T-helper 2 cell treated with Interferon-gamma antibody and Interleukin-4, amounts not matched to agents 100 ng/mL and 5 ng/mL, for 36 hours (primary cell): ENCODE data around the gene LMNTD2. TPM values are rescaled to one million over a fixed set of nuclear protein-coding genes. Genes with fewer than 3 reads are reported as not detected.

ENCODE experiments used
- intact Hi-C: fragments of 100-400 bp; cut with micrococcal nuclease; formaldehyde crosslinking; loops from one replicate; pipeline ENCODE4 v1.15.1; 2023
- total RNA-seq: library from RNA; stranded (reverse); gene quantifications from 2 replicates; pipeline ENCODE4 v1.2.3, GENCODE V29; 2022

Gene LMNTD2, protein sequence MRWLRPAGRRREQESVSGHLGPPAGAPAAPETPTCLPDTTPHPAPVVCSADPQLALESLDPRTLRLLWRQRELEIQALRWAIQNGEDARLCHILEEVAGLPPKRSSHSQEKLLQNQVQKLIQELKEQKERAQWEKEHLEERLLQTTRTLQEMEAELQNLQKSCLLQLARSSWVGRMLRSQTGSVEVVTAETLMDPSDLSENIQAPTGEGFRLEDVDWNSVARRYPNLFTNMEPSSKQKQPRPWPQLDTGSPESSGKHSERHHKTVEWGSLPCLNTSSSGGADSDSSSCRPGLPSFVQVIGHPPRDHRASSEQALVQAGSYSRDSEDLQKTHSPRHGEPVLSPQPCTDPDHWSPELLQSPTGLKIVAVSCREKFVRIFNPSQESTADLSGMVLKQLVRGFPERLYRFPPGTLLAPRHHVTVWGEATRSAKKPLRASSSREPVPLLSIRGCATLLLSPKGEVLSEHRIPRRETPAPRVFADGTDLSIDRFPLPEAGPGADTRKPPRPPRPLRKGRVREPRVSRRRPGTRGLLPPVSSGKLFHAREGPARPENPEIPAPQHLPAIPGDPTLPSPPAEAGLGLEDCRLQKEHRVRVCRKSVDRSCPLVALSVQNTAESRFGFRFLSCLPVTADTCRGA
- 1.6 and 2.4 TPM in 2 replicates for total RNA-seq

DNA sequence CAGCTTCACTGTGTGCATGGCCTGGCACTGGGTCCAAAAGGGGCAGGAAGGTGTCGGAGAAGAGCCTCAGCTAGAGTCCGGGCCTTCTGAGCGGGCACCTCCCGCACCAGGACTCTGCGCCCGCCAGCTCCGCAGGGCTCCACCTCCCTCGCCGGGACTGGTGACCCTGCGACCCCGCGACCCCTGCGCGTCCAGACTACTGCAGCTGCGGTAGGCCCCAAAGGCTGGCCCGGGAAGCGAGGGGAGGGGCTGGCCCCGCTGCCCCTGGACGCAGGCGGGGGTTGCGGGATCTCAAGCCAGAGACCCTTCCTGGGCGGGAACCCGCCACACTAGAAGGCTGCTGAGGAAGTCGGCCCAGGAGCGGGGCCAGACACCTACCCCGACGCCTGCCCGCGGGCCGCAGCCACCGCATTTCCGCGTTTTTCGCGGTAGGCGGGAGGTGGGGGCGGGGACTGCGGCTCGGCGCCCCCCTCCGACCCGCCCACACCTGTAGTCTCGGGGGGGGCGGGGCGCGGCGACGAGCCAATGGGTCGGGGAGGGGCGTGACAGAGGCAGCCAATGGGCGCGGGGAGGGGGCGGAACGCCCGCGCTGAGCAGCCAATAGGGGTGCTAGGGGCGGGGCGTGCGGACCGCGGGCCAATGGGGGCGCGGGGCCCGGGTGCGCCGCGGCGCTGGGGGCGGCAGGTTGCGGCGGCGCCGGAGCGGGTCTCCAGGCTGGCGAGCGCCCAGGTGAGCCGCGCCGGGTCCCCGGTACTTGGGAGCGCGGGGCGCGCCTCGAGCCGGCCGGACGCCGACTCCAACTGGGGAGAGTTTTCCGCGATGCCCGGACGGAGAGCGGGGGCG, at the start of gene LMNTD2, which contains the start of gene RASSF7:
LMNTD2 (minus strand) TSS at position 434 of the 843 bp plus-strand sequence; CDS start at position 412, 22 bp downstream.
RASSF7 (plus strand) TSS at position 666 of the 843 bp plus-strand sequence. CDS start 799 bp downstream, outside the sequence.
- intact Hi-C loops = loop anchor here (1.0 to 2.0 kb wide), 6 partner anchors 8 to 166 kb away; partner anchors contain the start of genes DEAF1 and TMEM80

DNA sequence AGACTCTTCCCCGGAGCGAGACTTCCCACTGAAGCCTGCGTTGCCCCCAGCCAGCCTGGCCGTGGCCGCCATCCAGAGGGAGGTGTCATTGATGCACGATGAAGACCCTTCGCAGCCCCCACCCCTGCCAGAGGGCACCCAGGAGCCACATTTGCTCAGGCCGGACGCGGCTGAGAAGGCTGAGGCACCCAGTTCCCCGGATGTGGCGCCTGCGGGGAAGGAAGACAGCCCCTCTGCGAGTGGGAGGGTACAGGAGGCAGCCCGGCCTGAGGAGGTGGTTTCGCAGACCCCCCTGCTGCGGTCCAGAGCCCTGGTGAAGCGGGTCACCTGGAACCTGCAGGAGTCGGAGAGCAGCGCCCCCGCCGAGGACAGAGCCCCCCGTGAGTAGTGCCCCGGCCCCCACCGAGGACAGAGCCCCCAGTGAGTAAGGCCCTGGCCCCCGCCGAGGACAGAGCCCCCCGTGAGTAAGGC, 48.8 kb upstream of the LMNTD2 start:
- intact Hi-C loops = no loop called here

DNA sequence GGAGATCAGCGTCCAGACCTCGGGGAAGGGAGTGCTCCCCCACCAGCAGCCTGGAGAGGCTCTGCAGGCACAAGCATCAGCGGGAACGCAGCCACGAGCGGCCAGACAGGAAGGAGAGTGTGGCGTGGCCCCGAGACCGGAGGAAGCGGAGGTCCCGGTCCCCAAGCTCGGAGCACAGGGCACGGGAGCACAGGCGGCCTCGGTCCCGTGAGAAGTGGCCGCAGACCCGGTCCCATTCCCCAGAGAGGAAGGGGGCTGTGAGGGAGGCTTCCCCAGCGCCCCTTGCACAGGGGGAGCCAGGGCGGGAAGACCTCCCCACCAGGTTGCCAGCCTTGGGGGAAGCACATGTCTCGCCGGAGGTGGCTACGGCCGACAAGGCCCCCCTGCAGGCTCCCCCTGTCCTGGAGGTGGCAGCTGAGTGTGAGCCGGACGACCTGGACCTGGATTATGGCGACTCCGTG, 48.3 kb upstream of the LMNTD2 start:
- intact Hi-C loops = no loop called here

DNA sequence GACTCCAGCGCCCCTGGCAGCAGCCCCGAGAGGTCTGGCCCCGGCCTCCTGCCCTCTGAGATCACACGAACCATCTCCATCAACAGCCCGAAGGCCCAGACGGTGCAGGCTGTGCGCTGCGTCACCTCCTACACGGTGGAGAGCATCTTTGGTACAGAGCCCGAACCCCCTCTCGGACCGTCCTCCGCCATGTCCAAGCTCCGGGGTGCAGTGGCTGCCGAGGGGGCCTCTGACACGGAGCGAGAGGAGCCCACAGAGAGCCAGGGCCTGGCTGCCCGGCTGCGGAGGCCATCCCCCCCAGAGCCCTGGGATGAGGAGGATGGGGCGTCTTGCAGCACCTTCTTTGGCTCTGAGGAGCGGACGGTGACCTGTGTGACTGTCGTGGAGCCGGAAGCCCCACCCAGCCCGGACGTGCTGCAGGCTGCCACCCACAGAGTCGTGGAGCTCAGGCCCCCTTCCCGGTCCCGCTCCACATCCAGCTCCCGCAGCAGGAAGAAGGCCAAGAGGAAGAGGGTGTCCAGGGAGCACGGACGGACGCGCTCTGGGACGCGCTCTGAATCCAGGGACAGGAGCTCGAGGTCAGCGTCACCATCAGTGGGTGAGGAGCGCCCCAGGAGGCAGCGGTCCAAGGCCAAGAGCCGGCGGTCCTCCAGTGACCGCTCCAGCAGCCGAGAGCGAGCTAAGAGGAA, 47.6 kb upstream of the LMNTD2 start:
- intact Hi-C loops = no loop called here

DNA sequence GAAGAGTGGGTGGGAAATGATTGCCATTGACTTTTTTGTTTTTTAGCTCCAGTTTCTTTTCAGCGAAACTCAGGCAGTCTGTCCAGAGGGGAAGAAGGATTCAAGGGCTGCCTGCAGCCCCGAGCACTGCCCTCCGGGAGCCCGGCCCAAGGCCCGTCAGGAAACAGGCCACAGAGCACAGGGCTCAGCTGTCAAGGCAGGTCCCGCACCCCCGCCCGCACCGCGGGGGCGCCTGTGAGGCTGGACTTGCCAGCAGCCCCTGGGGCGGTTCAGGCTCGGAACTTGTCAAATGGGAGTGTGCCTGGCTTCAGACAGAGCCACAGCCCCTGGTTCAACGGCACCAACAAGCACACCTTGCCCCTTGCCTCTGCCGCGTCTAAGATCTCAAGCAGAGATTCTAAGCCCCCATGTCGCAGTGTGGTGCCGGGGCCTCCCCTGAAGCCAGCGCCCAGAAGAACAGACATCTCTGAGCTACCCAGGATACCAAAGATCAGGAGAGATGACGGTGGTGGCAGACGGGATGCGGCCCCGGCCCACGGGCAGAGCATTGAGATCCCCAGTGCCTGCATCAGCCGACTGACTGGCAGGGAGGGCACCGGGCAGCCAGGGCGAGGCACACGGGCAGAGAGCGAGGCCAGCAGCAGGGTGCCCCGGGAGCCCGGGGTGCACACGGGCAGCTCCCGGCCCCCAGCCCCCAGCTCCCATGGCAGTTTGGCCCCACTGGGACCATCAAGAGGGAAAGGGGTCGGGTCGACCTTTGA, 46.7 kb upstream of the LMNTD2 start:
- intact Hi-C loops = no loop called here

DNA sequence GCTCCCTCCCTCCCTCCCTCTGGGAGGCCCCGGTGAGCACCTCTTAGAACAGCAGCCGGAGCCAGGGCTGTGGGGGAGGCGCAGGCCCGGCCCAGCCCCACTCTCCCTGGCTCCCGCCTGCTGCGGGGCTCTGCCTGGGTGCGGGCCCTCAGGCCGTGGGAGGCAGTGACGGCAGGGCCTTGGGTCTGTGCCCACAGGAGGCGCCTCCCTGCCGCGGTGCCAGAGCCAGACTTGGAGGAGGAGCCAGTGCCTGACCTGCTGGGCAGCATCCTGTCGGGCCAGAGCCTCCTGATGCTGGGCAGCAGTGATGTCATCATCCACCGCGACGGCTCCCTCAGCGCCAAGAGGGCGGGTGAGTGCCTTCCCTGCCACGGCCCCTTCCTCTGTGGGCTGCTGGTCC, 45.7 kb upstream of the LMNTD2 start:
- intact Hi-C loops = no loop called here

DNA sequence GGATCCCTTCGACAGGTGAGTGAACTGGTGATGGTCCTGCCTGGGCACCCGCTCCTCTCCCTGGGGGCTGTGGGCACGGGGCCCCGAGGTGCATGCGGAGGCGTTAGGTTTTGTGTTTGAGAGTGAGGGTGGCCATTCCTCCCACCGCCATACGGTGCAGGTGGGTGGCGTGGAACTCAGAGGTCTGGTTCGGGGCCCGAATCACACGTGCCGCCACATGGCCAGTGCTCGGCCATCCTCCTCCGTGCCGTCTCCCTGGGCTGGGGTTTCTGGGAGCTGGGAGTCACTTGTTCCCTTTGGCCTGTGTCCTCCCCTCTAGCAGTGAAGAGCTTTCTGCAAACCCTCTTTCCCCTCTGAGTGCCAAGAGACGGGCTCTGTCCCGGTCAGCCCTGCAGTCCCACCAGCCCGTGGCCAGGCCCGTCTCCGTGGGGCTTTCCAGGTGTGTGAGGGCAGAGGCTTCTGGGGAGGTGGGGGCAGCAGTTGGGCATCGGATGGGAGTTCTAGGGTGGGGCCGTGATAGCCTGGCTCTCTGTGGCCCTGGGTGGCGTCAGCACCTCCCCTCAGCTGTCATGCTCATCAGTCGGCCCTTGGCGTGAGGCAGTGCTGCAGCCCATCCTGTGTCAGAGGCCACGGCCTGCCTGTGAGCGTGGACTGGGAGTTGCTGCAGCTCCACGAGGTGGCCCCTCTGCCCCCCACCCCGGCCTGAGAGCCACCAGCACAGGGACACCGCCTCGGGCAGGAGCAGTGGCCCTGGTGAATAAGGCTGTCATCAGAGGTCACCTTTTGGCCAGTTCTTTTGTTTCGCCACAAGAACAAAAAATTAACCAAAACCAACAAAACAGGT, 45.0 kb upstream of the LMNTD2 start:
- intact Hi-C loops = no loop called here

DNA sequence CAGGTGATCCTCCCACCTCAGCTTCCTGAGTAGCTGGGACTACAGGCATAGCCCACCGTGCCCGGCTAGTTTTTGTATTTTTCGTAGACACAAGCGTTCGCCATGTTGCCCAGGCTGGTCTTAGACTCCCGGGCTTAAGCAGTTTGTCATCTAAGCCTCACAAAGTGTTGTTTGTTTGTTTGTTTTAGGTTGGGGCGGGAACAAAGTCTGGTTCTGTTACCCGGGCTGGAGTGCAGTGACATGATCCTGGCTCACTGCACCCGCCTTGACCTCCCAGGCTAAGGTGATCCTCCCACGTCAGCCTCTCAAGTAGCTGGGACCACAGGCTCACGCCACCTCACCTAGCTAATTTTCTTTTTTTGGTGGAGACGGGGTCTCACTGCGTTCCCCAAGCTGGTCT, 42.6 kb upstream of the LMNTD2 start:
- intact Hi-C loops = no loop called here

DNA sequence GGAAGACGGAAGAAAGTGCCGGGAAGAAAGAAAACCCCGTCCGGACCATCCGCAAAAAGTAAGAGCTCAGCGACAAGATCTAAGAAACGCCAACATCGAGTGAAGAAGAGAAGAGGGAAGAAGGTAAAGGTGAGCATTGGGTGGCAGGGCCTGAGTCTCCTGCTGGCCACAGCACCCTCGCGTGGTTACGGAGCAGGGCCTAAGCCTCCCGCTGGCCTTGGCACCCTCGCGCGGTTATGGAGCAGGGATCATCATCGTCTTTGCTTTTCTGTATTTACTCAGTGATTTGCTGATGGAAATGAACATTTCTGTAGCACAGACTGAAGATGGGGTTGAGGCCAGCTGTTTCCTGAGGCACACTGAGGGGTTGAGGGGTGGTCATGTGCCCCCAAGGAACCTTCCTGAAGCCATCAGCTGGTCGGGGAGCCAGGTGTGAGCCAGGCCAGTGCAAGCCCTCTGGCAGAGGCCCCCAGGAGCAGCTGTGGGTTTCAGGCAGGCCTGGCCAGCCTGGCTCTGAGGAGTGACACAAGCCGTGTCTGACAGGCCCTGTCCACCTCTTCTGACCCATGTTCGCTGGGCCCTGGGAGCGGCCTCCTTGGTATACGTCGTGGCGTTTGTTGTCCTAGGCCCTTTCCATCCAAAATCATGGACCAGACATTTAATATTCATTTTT, 41.2 kb upstream of the LMNTD2 start:
- intact Hi-C loops = no loop called here

DNA sequence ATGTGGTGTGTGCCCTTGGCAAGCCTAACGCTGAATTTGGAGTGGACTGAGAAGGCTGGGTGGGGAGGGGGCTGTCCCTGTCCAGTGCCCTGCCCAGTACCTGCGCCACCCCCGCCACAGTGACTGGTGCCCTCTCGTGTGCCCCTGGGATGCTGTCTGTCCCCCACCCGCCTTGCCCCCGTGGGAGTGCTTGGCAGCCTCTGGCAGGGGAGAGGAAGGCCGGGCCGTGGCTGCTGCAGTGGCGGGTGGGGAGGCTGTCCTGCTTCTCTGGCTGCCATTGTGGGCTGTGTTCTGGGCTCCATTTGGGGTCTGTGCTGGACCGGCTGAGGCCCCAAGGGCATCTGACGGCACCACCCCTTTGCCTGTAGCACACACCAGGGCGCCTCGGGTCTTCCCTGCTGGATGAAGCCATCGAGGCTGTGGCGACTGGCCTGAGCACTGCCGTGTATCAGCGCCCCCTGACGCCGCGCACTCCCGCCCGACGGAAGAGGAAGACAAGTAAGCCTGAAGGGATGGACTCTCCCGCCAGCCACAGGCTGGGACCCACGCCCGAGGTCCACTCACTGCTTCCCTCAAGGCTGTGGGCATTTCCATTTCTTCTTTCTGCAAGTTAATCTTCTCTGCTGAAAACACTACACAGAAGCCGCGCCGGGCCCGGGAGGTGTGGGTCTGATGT, 37.6 kb upstream of the LMNTD2 start:
- intact Hi-C loops = no loop called here

DNA sequence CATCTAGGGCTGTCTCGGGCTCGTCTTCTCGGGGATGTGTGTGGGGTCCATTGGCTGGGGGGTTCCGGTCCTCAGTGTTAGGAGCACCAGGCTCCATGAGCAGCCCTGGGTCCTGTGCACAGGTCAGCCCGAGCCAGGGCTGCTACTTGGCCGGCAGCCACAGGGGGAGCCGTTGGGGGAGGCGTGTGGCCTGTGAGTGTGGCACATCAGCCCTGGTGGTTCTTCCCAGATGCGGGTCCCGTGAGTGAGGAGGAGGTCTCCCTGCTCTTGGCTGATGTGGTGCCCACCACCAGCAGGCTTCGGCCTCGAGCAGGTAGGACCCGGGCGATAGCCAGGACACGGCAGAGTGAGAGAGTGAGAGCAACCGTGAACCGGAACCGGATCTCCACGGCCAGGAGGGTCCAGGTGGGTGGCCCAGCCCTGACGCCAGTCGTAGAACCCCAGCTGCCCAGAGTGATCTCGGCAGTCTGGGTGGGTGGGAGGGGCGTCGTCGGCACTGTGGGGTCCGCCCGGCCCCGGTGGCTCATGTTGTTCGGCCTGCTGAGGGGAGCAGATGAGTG, 36.7 kb upstream of the LMNTD2 start:
- intact Hi-C loops = no loop called here

DNA sequence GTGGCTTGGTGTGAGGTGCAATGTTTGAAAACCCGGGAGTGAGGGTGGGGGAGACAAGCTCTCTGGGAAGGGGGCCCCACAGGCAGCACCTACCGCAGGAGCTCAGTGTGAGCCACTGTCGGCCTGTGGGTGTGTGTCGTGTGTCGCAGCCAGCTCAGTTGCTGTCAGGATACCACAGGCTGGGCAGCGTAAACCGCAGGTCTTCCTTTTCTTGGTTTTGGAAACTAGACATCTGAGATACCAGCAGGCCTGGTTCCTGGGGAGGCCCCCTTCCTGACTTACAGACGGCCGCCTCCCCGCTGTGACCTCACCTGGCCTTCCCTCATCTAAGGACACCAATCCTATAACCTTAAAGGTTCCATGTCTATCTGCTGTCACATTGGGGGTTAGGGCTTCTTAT, 35.8 kb upstream of the LMNTD2 start:
- intact Hi-C loops = no loop called here

DNA sequence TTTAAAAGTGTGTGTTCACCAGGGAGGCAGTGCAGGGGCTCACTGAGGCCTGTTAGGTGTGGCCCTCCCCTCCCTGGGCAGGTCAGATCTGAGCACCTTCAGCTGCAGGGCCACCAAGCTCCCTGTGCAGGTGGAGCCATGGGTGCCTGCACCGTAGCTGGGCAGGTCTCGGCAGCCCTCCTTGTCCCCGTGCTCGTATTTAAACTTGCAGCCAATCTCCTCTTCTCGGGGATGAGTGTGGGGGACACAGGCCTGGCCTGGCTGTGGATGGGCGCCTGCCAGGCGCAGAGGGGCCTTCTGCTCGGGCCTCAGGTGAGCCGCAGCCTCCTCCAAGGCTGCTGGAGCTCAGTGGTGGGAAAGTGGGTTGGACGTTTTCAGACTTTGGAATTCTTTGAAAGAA, 34.9 kb upstream of the LMNTD2 start:
- intact Hi-C loops = no loop called here

DNA sequence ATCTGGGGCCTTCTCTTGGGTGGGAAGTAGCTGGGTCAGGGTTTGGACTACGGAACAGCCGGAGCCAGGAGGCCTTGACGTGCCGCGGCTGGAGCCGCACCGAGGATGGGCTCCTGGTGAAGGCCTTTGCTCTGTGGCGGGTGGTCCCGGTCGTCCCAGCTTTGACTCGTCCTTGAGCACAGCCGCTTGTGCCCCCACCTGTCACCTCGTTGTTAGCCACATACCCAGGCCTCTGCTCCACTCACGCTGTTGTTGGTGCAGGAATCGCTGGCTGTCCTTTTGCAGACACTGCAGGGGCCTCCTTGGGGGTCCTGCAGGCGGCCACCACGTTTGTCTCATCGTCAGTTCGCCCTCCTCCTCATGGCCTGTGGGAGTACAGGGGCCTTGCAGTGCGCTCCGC, 32.8 kb upstream of the LMNTD2 start:
- intact Hi-C loops = no loop called here

DNA sequence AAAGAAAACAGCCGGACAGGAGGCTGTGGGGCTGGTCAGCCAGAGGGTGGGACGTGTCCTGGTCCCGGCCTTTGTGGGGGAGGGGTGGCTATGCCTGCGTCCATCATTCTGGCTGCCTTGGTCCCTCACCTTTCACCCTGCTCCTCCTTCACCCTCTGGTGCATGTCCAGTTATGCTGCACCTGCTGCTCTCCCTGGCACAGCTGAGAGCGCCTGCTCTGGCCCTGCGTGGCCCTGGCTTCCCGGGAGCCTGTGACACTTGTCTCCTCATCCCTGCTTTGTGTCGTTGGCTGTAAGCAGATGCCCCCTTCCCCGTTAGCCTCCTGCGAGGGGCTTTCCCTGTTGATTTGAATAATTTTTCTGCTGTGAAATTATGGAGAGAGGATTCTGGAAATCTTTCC, 32.4 kb upstream of the LMNTD2 start:
- intact Hi-C loops = no loop called here

DNA sequence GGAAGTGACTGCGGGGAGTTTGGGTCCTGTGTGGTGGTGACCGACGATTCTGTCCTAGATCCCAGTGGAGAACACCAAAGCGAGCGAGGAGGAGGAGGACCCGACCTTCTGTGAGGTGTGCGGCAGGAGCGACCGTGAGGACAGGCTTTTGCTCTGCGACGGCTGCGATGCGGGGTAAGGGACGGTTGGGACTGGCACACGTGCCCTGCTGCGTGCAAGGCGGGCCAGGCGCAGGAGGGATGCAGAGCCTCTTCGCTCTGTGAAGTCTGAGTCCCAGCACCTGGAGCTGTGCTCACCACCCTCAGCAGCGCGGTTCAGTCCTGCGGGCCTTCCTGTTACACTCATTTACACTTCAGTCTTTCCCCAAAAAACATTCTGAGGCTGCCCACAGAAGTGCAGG, 32.0 kb upstream of the LMNTD2 start:
- intact Hi-C loops = no loop called here

DNA sequence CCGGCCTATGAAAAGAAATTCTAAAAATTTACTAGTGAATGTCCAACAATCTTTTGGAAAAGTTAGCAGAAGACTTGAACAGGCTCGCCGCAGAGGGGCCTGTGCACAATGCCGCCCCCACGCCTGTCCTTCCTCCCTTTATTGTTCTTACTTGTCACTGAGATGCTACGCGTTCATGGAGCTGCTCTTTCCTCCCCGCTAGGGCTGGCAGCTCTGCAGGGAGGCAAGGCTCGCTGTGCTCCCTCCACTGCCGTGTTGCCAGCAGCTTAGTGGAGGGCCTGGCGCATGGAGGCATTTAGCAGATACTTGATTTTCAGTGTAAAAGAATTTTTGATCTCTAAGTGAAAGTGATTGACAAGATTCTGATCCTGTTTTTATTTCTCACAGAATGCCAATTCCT, 30.5 kb upstream of the LMNTD2 start:
- intact Hi-C loops = no loop called here

DNA sequence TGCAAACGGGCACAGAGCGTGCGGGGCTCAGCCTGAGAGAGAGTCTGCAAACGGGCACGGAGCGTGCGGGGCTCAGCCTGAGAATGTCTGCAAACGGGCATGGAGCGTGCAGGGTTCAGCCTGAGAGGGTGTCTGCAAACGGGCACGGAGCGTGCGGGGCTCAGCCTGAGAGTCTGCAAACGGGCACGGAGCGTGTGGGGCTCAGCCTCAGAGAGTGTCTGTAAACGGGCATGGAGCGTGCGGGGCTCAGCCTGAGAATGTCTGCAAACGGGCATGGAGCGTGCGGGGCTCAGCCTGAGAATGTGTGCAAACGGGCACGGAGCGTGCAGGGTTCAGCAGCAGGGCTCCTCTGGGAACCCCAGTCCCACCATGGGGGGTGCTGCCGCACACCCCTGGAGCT, 29.3 kb upstream of the LMNTD2 start:
- intact Hi-C loops = no loop called here
